SK-N-MC (cell line): Measurements from ENCODE around the gene MMP20.

Source experiments
- DNase-seq: peaks from one replicate; pipeline ENCODE4 v3.0.0-alpha.2; 2011; ENCODE audit warnings: low read depth, low spot score
- H3K27ac ChIP-seq: fragments of 200-600 bp; sonication (generic); 2 replicates; pipeline ENCODE4 v1.5.1; 2016; ENCODE audit warnings: mixed run types
- H3K36me3 ChIP-seq: fragments of 200-600 bp; sonication (generic); 2 replicates; pipeline ENCODE4 v1.6.1; 2017; ENCODE audit warnings: antibody characterized with exemption, low read length, mixed read lengths; ENCODE audit not compliant: insufficient read depth
- H3K4me3 ChIP-seq: fragments of 200-600 bp; sonication (generic); 2 replicates; pipeline ENCODE4 v1.5.1; 2016
- H3K9ac ChIP-seq: fragments of 200-600 bp; sonication (generic); 2 replicates; pipeline ENCODE4 v1.8.0; 2017; ENCODE audit warnings: mixed run types, mixed read lengths; ENCODE audit not compliant: insufficient read length
- H3K9me3 ChIP-seq: fragments of 200-600 bp; sonication (generic); 2 replicates; pipeline ENCODE4 v1.6.1; 2017; ENCODE audit warnings: low read depth, mild to moderate bottlenecking, antibody characterized with exemption, low read length, moderate library complexity, mixed read lengths
- EZH2 ChIP-seq: fragments of 200-600 bp; sonication (generic); IDR thresholded peaks from one replicate; pipeline ENCODE4 v1.6.1; 2017; ENCODE audit warnings: antibody characterized with exemption
- FOXP2 ChIP-seq: optimal IDR thresholded peaks from 2 replicates; pipeline ENCODE3; 2011; ENCODE audit warnings: mild to moderate bottlenecking, moderate library complexity; ENCODE audit not compliant: insufficient read depth; ENCODE audit errors: extremely low read length, control extremely low read depth
- POLR2AphosphoS5 ChIP-seq: IDR thresholded peaks from 2 replicates; pipeline ENCODE4 v1.6.1; 2012; ENCODE audit warnings: mild to moderate bottlenecking, low read depth, low read length, borderline replicate concordance

Gene MMP20

GRCh38 chr11:102564110-102564509, 61.0 kb downstream of the MMP20 start:
- no peak for DNase-seq
- Histone ChIP-seq H3K36me3 (no peaks in the 10 kb centered on the region), H3K27ac (no peak overlapping the region), H3K4me3 (no peak overlapping the region), H3K9ac (no peak overlapping the region), H3K9me3 (no peaks in the 10 kb centered on the region)
- TF ChIP-seq POLR2AphosphoS5 = no peak
- no peak for TF ChIP-seq EZH2
- no peak for TF ChIP-seq FOXP2

GRCh38 chr11:102561636-102562035, 63.5 kb downstream of the MMP20 start:
- no peak for TF ChIP-seq FOXP2
- no peak for TF ChIP-seq EZH2

GRCh38 chr11:102560555-102561011, 64.5 kb downstream of the MMP20 start:
- peak overlapping the region; percentile 56 for H3K9ac ChIP-seq
- peak overlapping the region; percentile 73 for H3K27ac ChIP-seq

More at GRCh38 chr11:102561636-102562035, 63.5 kb downstream of the MMP20 start:
- Histone ChIP-seq H3K27ac (no peak overlapping the region), H3K36me3 (no peaks in the 10 kb centered on the region), H3K4me3 (no peak overlapping the region), H3K9ac (no peak overlapping the region), H3K9me3 (no peaks in the 10 kb centered on the region)
- no peak for DNase-seq

GRCh38 chr11:102559839-102560238, 65.3 kb downstream of the MMP20 start:
- H3K9ac ChIP-seq = no peak overlapping the region
- TF ChIP-seq POLR2AphosphoS5 (no peak), EZH2 (no peak), FOXP2 (no peak)
- no peaks in the 10 kb centered on the region for H3K9me3 ChIP-seq
- no peak for DNase-seq
- no peaks in the 10 kb centered on the region for H3K36me3 ChIP-seq
- H3K27ac ChIP-seq = peak overlapping the region; percentile 73; the same call in 1 of the 2 replicates
- H3K4me3 ChIP-seq = peak overlapping the region; percentile 79

More at GRCh38 chr11:102560555-102561011, 64.5 kb downstream of the MMP20 start:
- H3K4me3 ChIP-seq = peak overlapping the region; percentile 79
- H3K36me3 ChIP-seq = no peaks in the 10 kb centered on the region
- DNase-seq = peak; percentile 59
- no peaks in the 10 kb centered on the region for H3K9me3 ChIP-seq
- TF ChIP-seq FOXP2 (no peak), EZH2 (no peak), POLR2AphosphoS5 (no peak)

GRCh38 chr11:102555091-102555490, 70.0 kb downstream of the MMP20 start:
- Histone ChIP-seq H3K4me3 (no peak overlapping the region), H3K9me3 (no peaks in the 10 kb centered on the region), H3K36me3 (no peaks in the 10 kb centered on the region), H3K27ac (no peak overlapping the region), H3K9ac (no peak overlapping the region)
- DNase-seq = no peak
- TF ChIP-seq POLR2AphosphoS5 (no peak), FOXP2 (no peak), EZH2 (no peak)

- Histone ChIP-seq H3K4me3 (no peak overlapping the region), H3K27ac (no peak overlapping the region), H3K9me3 (no peaks in the 10 kb centered on the region), H3K9ac (no peak overlapping the region), H3K36me3 (no peaks in the 10 kb centered on the region)
- DNase-seq = no peak
- no peak for TF ChIP-seq POLR2AphosphoS5
- no peak for TF ChIP-seq FOXP2
- no peak for TF ChIP-seq EZH2
Measured at GRCh38 chr11:102553835-102554282, 71.3 kb downstream of the MMP20 start.

GRCh38 chr11:102552447-102553194, 72.5 kb downstream of the MMP20 start:
- no peak overlapping the region for H3K4me3 ChIP-seq
- no peak for DNase-seq
- no peak overlapping the region for H3K27ac ChIP-seq

GRCh38 chr11:102552020-102552419, 73.1 kb downstream of the MMP20 start:
- TF ChIP-seq EZH2 (no peak), POLR2AphosphoS5 (no peak), FOXP2 (no peak)
- H3K27ac ChIP-seq = no peak overlapping the region

More at GRCh38 chr11:102552447-102553194, 72.5 kb downstream of the MMP20 start:
- Histone ChIP-seq H3K36me3 (no peaks in the 10 kb centered on the region), H3K9ac (no peak overlapping the region), H3K9me3 (no peaks in the 10 kb centered on the region)
- TF ChIP-seq EZH2 (no peak), POLR2AphosphoS5 (no peak), FOXP2 (no peak)

GRCh38 chr11:102551169-102551781, 73.9 kb downstream of the MMP20 start:
- Histone ChIP-seq H3K9ac (no peak overlapping the region), H3K27ac (no peak overlapping the region), H3K36me3 (no peaks in the 10 kb centered on the region), H3K9me3 (no peaks in the 10 kb centered on the region), H3K4me3 (no peak overlapping the region)
- DNase-seq = no peak
- TF ChIP-seq EZH2 (no peak), FOXP2 (no peak), POLR2AphosphoS5 (no peak)

More at GRCh38 chr11:102552020-102552419, 73.1 kb downstream of the MMP20 start:
- Histone ChIP-seq H3K36me3 (no peaks in the 10 kb centered on the region), H3K9me3 (no peaks in the 10 kb centered on the region), H3K4me3 (no peak overlapping the region), H3K9ac (no peak overlapping the region)
- no peak for DNase-seq
